ENCODE results near the gene STK38L. TPM values are rescaled to one million over a fixed set of nuclear protein-coding genes. Genes with fewer than 3 reads are reported as not detected.

The STK38L gene
- total and polyA plus RNA-seq, 2 of the 8 experiments (the other 6 are each of a cell fraction or from before 2014, with no cell fraction given) = 8.1 to 63.6 TPM

DNA sequence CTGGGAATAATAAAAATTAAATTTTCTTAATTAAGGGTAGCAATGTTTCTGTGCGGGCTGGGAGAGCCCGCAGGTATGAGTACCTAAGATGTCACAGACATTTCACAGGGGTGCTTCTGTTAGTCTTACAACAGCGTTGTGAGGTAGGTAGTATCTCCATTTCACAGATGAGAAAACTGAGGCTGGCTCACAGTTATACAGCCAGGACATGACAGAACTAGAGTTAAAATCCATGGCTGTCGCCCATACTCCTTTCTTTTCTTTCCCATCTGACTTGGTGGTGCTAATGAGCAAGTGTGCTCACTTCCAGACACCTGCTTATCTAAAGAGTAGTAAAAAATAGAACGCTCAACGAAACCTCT, 90.6 kb downstream of the STK38L start:
- Histone ChIP-seq H3K4me1 (replicated peaks in 1 of 4; ENCODE audit: control insufficient read depth in 3 of 4, insufficient read depth in 4 of 4, low read length in 3 of 4) (peaks cover 0 to 8% (median 2%) of the 10 kb centered on the region in 4 experiments; a peak in 5 of 7 replicates), H3K18ac (ENCODE audit: extremely low read depth, low read length) (no peak overlapping the region), H2BK5ac (ENCODE audit: low read depth, low read length) (no peak overlapping the region), H3K23me2 (ENCODE audit: low read depth, low read length) (peaks cover 12% of the 10 kb centered on the region), H3K27ac (ENCODE audit: low read depth, low read length) (no peak overlapping the region), H3K56ac (replicated peaks; ENCODE audit: insufficient read length, low read depth, low read length) (no peak overlapping the region), H4K20me1 (replicated peaks in 1 of 2; ENCODE audit: control insufficient read depth in 1 of 2, insufficient read depth in 2 of 2, low read length in 2 of 2) (peaks cover 0 to 3% of the 10 kb centered on the region in 2 experiments), H2BK20ac (ENCODE audit: low read length) (no peak overlapping the region), H3K4ac (replicated peaks; ENCODE audit: insufficient read length, low read depth, low read length) (no peak overlapping the region), H3K4me2 (ENCODE audit: insufficient read depth in 1 of 2, low read depth in 2 of 2, low read length in 2 of 2) (no peak overlapping the region; a peak in 1 of 4 replicates), H3K9ac (replicated peaks in 1 of 4; ENCODE audit: extremely low read depth in 1 of 4, low read depth in 3 of 4, low read length in 3 of 4) (no peak overlapping the region), H3K14ac (ENCODE audit: insufficient read length) (no peak overlapping the region), H4K91ac (replicated peaks; ENCODE audit: insufficient read length, low read length) (no peak overlapping the region), H2BK15ac (ENCODE audit: low read length) (no peak overlapping the region), H3K79me1 (ENCODE audit: low read depth, low read length) (peaks cover 3% of the 10 kb centered on the region; the same call in 1 of the 2 replicates), H3K23ac (ENCODE audit: insufficient read length) (no peak overlapping the region), H2BK12ac (ENCODE audit: low read depth, low read length) (no peak overlapping the region), H3K79me2 (ENCODE audit: control insufficient read depth in 1 of 2, insufficient read depth in 2 of 2, low read length in 2 of 2) (peaks cover 0 to 37% of the 10 kb centered on the region in 2 experiments; a peak in 2 of 4 replicates), H3K9me3 (ENCODE audit: insufficient read depth in 2 of 2, low read depth in 1 of 2, low read length in 1 of 2) (no peaks in the 10 kb centered on the region), H3K4me3 (ENCODE audit: extremely low read depth in 1 of 4, insufficient read depth in 2 of 4, low read depth in 3 of 4, low read length in 4 of 4) (no peak overlapping the region), H2AFZ (ENCODE audit: low read length) (no peak overlapping the region), H4K5ac (ENCODE audit: insufficient read length, low read depth, low read length) (no peak overlapping the region), H4K8ac (ENCODE audit: extremely low read depth, insufficient read depth, low read length) (no peak overlapping the region), H2BK120ac (replicated peaks; ENCODE audit: low read depth, low read length) (no peak overlapping the region), H3K36me3 (ENCODE audit: control insufficient read depth in 2 of 4, insufficient read depth in 4 of 4, low read length in 3 of 4) (no peaks in the 10 kb centered on the region), H3K27me3 (replicated peaks in 1 of 4; ENCODE audit: control insufficient read depth in 3 of 4, extremely low read depth in 1 of 4, insufficient read depth in 3 of 4, low read length in 3 of 4) (peaks cover 3 to 14% (median 7%) of the 10 kb centered on the region in 4 experiments), H2AK5ac (ENCODE audit: low read depth, low read length) (no peak overlapping the region)
- TF ChIP-seq NANOG (IDR thresholded peaks at IDR 0.05; ENCODE audit: insufficient read depth, low read depth, low read length, poor library complexity, severe bottlenecking) (no peak), CBX8 (IDR thresholded peaks at IDR 0.05; ENCODE audit: borderline replicate concordance, low read depth, low read length) (no peak), ASH2L (IDR thresholded peaks at IDR 0.05; ENCODE audit: low read length) (no peak), TCF12 (IDR thresholded peaks at IDR 0.05; ENCODE audit: low read depth, low read length) (no peak), KDM5A (IDR thresholded peaks at IDR 0.05; ENCODE audit: low read length) (no peak), KDM1A (IDR thresholded peaks at IDR 0.05; ENCODE audit: borderline replicate concordance, low read length) (no peak), FOSL1 (IDR thresholded peaks at IDR 0.05; ENCODE audit: insufficient read depth, low read depth, low read length) (no peak), CHD1 (IDR thresholded peaks at IDR 0.05; ENCODE audit: low read depth, low read length) (no peak)
- TF ChIP-seq, protein P1, sequence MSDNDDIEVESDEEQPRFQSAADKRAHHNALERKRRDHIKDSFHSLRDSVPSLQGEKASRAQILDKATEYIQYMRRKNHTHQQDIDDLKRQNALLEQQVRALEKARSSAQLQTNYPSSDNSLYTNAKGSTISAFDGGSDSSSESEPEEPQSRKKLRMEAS (IDR thresholded peaks at IDR 0.05) = no peak
- no peak for DNase-seq (ENCODE audit: low read depth in 1 of 2, low spot score in 2 of 2)
- no peak for FAIRE-seq
- ChIA-PET POLR2A (ENCODE audit: partially characterized antibody) (interaction anchor here (1.4 kb wide), 1 partner anchor 18 kb away, joined by 3 read pairs; no protein-coding TSS in a partner anchor), CTCF (ENCODE audit: partially characterized antibody) (interaction anchor here (1.0 to 1.3 kb wide), 2 partner anchors 11 to 45 kb away, joined by 3 to 4 read pairs; no protein-coding TSS in a partner anchor)
- WGBS, 2 experiments (ENCODE audit: extremely low coverage in 1 of 2, insufficient coverage in 1 of 2, insufficient read length in 1 of 2, insufficient replicate concordance in 2 of 2, low coverage in 1 of 2, low lambda C conversion rate in 2 of 2, missing lambda C conversion rate in 1 of 2) = 77% methylated on average over 6 of the region's 6 CpGs; no CpG with 5 or more reads in 1 of the 2 experiments

All from H1 (cell line).